ENCODE measurements around the gene ZNF678. TPM values are rescaled to one million over a fixed set of nuclear protein-coding genes. Genes with fewer than 3 reads are reported as not detected.
"Not testable (repeated sequence)": the region's sequence is repeated elsewhere in the genome, so short reads cannot be mapped to it uniquely, and the experiment has no call there.

ZNF678 gene
- polyA plus RNA-seq, 4 donors, result 13.0 to 17.0 (median 16.5) TPM

- DNase-seq (ENCODE audit: low read depth in 4 of 4, low spot score in 3 of 4), result no peak
Observed at GRCh38 chr1:227549892-227550291, 13.5 kb upstream of the ZNF678 start.

- not testable (repeated sequence) for DNase-seq (ENCODE audit: low read depth in 4 of 4, low spot score in 3 of 4)
Observed at GRCh38 chr1:227551881-227552280, 11.5 kb upstream of the ZNF678 start.

DNA sequence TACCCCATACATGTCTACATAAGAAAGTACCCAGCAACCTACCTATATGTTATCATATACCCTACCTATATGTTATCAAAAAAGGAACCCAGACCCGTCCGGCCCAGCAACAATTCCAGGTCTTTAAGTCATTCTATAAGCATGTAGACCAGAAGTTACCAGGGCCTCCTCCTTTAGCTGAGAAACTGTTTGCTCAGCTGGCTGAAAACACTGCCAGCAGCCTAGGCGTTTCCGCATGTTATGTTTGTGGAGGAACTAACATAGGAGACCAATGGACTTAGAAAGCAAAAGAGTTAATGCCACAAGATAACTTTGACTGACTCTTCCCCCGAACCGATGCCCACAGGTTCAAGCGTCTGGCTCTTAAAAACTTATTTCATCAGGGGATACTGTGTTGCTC lies 7.1 kb upstream of the ZNF678 start:
- no peak for DNase-seq (ENCODE audit: low read depth in 4 of 4, low spot score in 3 of 4)

- DNase-seq (ENCODE audit: low read depth in 4 of 4, low spot score in 3 of 4), result no peak
Observed at GRCh38 chr1:227557962-227558725, 5.2 kb upstream of the ZNF678 start.

- no peak for DNase-seq (ENCODE audit: low read depth in 4 of 4, low spot score in 3 of 4)
Observed at GRCh38 chr1:227558732-227559262, 4.6 kb upstream of the ZNF678 start.

DNA sequence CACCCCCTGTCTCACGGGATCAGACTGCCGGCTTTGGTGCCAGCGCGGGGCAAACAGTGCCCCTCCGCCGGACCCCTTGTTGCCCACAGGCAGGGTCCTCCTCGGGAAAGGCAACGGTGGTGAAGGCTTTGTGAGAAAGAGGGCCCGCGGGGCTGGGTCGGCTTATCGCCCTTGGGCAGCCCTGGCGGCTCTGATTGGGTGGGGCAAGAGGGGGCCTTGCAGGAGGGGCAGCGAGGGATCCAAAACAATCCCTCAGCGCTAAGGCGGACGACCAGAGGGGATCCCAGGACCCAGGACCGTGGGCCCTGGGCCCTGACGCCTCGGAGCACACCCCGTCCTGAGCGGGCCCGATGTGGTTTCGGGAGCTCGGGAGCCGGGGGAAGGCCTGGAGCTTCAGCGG lies 3.9 kb upstream of the ZNF678 start:
- no peak for DNase-seq (ENCODE audit: low read depth in 4 of 4, low spot score in 3 of 4)

GRCh38 chr1:227559926-227560325 lies 3.4 kb upstream of the ZNF678 start:
- no peak for DNase-seq (ENCODE audit: low read depth in 4 of 4, low spot score in 3 of 4)

- no peak for DNase-seq (ENCODE audit: low read depth in 4 of 4, low spot score in 3 of 4)
Observed at GRCh38 chr1:227560393-227561173, 2.8 kb upstream of the ZNF678 start.

DNA sequence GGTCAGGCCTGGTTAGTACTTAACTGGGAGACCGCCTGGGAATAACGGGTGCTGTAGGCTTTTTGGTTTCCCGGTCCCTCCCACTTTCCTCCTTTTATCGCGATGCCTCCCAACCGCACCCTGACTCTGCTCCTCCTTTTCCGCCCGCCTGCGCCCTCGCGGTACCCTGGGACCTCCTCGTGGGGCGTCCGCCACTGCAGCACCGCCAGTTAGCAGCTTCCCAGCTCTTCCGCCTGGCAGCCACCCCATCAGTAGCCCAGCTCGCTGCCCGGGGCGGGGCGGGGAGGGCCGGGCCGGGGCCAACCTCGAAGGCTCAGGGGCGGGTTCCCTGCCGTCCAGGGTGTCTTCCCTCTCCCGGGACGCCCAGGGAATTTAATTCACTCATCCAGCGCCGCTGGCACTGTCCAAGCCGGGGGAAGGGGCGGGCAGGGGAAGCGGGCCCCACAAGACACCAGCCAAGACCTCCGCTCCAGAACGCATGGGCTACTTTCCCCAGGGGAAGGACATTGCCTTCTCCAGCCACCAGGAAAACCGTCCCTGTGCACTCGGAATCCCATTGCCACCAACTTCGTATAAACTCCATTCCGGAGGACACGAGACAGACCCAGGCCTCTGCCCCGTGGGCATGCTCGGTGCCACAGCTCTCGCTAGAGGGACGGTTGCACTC lies 2.0 kb upstream of the ZNF678 start:
- no peak for DNase-seq (ENCODE audit: low read depth in 4 of 4, low spot score in 3 of 4)

- no peak for DNase-seq (ENCODE audit: low read depth in 4 of 4, low spot score in 3 of 4)
Observed at GRCh38 chr1:227562037-227562436, 1.3 kb upstream of the ZNF678 start.

- DNase-seq (ENCODE audit: low read depth in 4 of 4, low spot score in 3 of 4), result no peak
Observed at GRCh38 chr1:227562933-227563323, 428 bp upstream of the ZNF678 start.

GRCh38 chr1:227567256-227567655 lies 3.9 kb downstream of the ZNF678 start:
- no peak for DNase-seq (ENCODE audit: low read depth in 4 of 4, low spot score in 3 of 4)

DNA sequence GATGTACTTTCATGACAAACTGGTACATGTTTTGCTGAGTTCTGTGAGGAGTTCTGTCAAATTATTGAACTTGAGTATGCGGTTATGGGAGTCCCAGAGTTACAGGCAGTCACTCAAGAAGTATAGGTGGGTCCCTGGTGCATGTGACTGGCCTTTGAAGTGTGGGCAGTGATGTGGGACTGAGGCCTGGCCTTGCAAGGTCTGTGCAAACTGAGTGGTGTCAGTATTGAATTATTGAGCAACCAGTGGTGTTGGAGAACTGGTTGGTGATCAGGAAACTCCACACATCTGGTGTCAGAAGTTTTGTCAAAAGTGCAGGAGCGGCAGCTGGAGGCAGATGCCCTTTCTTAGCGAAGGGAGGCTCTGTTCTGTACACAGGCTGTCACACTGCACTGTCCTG lies 5.2 kb downstream of the ZNF678 start:
- no peak for DNase-seq (ENCODE audit: low read depth in 4 of 4, low spot score in 3 of 4)

DNA sequence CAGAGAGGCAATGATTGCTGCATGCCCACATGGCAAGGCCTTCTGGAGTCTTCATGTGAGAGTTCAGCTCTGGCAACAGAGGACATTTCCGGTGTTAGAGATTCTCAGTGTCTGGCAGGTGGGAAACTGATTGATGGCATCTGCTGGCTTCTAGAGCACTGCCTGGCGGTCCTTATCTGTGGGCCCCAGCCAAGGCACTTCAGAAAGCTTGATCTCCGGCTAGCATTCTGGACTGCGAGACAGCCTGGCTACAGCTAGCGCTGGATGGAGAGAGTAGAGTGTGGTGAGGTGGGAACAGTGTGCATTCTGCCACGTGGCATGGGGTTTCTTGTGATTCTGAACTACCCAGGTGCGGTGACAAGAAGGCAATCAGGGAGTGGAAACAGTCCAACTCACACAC lies 9.4 kb downstream of the ZNF678 start:
- DNase-seq (ENCODE audit: low read depth in 4 of 4, low spot score in 3 of 4), result no peak

- DNase-seq (ENCODE audit: low read depth in 4 of 4, low spot score in 3 of 4), result no peak
Observed at GRCh38 chr1:227574926-227575325, 11.6 kb downstream of the ZNF678 start.

DNA sequence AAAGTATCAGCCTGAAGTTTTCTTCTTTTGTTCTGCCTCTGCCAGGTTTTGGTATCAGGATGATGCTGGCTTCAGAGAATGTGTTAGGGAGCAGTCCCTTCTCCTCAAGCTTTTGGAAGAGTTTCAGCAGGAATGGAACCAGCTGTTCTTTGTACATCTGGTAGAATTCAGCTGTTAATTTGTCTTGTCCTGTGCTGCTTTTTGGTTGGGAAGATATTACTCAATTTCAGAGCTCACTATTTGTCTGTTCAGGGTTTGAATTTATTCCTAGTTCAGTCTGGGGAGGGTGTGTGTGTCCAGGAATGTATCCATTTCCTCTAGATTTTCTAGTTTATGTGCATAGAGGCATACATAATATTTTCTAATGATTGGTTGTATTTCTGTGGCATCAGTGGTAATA lies 12.8 kb downstream of the ZNF678 start:
- DNase-seq (ENCODE audit: low read depth in 4 of 4, low spot score in 3 of 4), result no peak

- no peak for DNase-seq (ENCODE audit: low read depth in 4 of 4, low spot score in 3 of 4)
Observed at GRCh38 chr1:227577500-227577899, 14.1 kb downstream of the ZNF678 start.

DNA sequence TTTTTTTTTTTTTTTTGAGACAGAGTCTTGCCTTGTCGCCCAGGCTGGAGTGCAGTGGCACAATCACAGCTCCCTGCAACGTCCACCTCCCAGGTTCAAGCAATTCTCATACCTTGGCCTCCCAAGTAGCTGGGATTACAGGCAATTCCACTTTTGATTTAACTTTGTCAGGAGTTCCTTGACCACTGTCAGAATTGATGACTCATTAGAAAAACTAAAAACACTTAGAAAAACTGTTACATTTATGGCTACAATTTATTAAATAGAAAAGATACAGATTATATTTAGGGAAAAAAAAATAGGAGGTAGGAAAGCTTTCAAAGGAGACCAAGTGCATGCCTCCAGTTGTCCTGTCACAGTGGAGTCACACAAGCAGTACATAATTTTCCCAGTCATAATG lies 20.0 kb downstream of the ZNF678 start:
- no peak for DNase-seq (ENCODE audit: low read depth in 4 of 4, low spot score in 3 of 4)

- no peak for DNase-seq (ENCODE audit: low read depth in 4 of 4, low spot score in 3 of 4)
Observed at GRCh38 chr1:227586733-227587132, 23.4 kb downstream of the ZNF678 start.

DNA sequence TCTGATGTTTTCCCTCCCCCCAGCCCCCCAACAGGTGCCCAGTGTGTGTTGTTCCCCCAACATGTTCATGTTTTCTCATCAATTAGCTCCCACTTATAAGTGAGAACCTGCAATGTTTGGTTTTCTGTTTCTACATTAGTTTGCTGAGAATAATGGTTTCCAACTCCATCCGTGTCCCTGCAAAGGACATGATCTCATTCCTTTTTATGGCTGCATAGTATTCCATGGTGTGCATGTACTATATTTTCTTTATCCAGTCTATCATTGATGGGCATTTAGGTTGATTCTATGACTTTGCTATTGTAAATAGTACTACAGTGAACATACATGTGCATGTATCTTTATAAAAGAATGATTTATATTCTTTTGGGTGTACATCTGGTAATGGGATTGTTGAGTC lies 24.6 kb downstream of the ZNF678 start:
- DNase-seq (ENCODE audit: low read depth in 4 of 4, low spot score in 3 of 4), result no peak

DNA sequence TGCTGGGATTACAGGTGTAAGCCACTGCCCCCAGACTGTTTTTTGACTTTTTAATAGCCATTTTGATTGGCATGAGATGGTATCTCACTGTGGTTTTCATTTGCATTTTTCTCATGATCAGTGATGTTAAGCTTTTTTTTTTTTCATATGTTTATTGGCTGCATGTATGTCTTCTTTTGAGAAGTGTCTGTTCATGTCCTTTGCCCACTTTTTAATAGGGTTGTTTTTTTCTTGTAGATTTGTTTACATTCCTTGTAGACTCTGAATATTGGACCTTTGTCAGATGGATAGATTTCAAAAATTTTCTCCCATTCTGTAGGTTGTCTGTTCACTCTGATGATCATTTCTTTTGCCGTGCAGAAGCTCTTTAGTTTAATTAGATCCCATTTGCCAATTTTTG lies 25.4 kb downstream of the ZNF678 start:
- not testable (repeated sequence) for DNase-seq (ENCODE audit: low read depth in 4 of 4, low spot score in 3 of 4)
